ENCODE measurements around the gene PAXX. TPM values are rescaled to one million over a fixed set of nuclear protein-coding genes. Genes with fewer than 3 reads are reported as not detected.

PAXX gene
- total RNA-seq, 1 donor from 2014 or later: 72.6 TPM

DNA sequence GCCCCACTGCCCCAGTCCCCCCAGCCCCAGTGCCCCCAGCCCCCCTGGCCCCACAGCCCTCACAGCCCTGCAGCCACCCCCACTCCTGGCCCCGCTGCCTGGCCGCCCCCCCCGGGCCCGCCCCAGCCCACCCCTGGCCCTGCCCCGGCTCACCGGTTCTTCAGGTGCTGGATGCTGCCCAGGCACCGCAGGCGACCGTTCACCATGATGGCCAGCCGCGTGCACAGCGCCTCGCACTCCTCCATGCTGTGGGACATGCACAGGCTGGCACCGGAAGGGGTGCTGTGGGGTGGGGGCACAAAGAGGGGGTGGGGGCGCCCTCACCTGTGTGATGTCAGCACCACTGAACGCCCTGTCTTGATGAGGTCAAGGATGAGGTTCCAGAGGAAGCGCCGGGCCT lies 17.0 kb downstream of the PAXX start:
- Mint-ChIP-seq H3K27ac (no peak overlapping the region), H3K9me3 (no peaks in the 10 kb centered on the region), H3K4me1 (ENCODE audit: low read depth) (no peaks in the 10 kb centered on the region), H3K27me3 (ENCODE audit: low read depth) (no peaks in the 10 kb centered on the region), H3K4me3 (ENCODE audit: low read depth) (no peak overlapping the region), H3K36me3 (ENCODE audit: low read depth) (no peaks in the 10 kb centered on the region)
- intact Hi-C loops (cut with micrococcal nuclease): no loop called here
- no peak for DNase-seq (ENCODE audit: low spot score)

DNA sequence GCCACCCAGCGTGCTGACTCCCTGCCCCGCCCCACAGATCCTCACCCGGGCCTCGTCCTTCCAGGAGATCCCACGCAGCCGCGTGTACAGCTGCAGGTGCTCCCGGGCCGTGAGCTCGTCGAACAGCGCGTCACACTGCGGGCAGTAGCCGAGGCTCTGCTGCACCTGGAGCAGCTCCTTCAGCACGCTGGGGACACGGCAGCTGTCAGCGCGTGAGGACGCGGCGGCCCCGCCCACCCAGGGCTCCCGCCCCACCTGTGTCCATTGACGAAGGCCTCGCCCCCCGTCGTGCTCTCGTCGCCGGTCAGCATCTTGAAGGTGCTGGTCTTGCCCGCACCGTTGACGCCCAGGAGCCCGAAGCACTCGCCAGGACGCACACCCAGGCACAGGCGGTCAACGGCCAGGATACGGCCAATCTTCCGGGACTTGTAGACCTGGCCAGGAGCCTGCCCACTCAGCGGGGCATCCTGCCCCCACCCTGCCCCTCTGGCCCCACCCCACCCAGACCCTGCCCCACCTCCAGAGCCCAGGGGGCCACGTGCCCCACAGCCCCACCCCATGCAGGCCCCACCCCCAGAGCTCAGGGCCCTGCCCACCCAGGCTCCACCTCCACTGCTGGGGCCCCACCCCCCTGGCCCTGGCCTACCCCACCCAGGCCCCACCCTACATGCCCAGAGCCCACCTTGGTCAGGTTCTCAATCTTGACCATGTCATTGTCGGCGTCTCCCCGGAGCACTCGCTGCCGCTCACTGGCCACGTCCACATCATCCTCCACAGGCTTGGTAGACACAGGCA lies 17.9 kb downstream of the PAXX start:
- Mint-ChIP-seq H3K4me3 (ENCODE audit: low read depth) (no peak overlapping the region), H3K27me3 (ENCODE audit: low read depth) (no peaks in the 10 kb centered on the region), H3K36me3 (ENCODE audit: low read depth) (no peaks in the 10 kb centered on the region), H3K4me1 (ENCODE audit: low read depth) (no peaks in the 10 kb centered on the region), H3K27ac (no peak overlapping the region), H3K9me3 (no peaks in the 10 kb centered on the region)
- DNase-seq (ENCODE audit: low spot score): no peak
- intact Hi-C loops (cut with micrococcal nuclease): no loop called here

DNA sequence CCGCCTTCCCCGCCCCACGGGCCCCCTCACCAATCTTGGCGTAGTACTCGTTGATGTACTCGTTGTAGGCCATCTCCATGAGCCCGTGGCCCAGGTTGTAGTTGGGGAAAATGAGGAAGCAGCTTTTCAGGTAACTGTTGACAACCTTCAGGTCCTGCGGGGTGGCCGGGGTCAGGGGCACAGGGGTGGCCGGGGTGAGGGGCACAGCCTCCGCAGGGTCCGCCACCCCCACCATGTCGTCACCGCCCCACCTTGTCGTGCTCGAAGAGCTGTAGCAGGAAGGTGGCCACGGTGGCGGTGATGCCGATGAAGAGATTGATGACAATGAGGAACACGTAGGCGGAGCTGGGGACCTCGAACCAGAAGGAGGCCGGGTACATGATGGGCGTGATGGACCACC lies 18.9 kb downstream of the PAXX start:
- Mint-ChIP-seq H3K27ac (no peak overlapping the region), H3K36me3 (ENCODE audit: low read depth) (no peaks in the 10 kb centered on the region), H3K27me3 (ENCODE audit: low read depth) (no peaks in the 10 kb centered on the region), H3K4me3 (ENCODE audit: low read depth) (no peak overlapping the region), H3K9me3 (no peaks in the 10 kb centered on the region), H3K4me1 (ENCODE audit: low read depth) (no peaks in the 10 kb centered on the region)
- intact Hi-C loops (cut with micrococcal nuclease): no loop called here
- no peak for DNase-seq (ENCODE audit: low spot score)

DNA sequence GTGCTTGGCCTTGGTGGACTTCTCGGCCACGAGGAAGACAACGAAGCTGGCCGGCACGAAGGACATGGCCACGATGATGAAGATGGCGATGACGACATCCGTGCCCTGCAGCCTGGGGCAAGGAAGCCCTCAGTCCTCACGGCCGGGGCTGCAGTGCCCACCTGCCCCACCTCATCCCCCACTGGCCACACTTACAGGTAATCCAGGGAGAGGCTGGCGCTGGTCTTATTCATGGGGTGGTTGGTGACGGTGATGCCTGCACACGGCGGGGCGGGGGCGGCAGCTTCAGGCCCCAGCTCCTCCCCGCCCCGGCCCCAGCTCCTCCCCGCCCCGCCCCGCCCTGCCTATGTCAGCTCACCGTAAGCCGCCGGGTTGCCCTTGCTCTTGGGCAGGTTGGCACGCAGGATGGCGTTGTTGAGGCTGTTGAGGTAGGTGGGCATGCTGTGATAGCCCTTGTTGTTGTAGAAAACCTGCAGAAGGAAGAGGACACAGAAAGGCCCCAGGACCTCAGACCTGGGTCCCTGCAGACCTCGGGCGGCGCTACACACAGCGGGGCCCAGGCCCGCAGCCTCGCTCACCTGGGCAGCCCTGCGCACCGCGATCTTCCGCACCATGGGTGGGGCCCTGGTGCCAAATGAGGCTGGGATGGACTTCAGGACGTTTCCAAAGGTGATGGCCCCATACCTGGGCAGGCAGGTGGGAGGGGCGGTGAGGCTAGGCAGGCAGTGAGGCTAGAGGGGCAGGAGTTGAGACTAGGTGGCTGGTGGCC lies 19.9 kb downstream of the PAXX start:
- no peaks in the 10 kb centered on the region for H3K36me3 Mint-ChIP-seq (ENCODE audit: low read depth)
- H3K27ac Mint-ChIP-seq: no peak overlapping the region
- no peaks in the 10 kb centered on the region for H3K9me3 Mint-ChIP-seq
- no peak for DNase-seq (ENCODE audit: low spot score)
- intact Hi-C loops (cut with micrococcal nuclease): no loop called here
- H3K27me3 Mint-ChIP-seq (ENCODE audit: low read depth): no peaks in the 10 kb centered on the region
- H3K4me3 Mint-ChIP-seq (ENCODE audit: low read depth): no peak overlapping the region
- no peaks in the 10 kb centered on the region for H3K4me1 Mint-ChIP-seq (ENCODE audit: low read depth)

DNA sequence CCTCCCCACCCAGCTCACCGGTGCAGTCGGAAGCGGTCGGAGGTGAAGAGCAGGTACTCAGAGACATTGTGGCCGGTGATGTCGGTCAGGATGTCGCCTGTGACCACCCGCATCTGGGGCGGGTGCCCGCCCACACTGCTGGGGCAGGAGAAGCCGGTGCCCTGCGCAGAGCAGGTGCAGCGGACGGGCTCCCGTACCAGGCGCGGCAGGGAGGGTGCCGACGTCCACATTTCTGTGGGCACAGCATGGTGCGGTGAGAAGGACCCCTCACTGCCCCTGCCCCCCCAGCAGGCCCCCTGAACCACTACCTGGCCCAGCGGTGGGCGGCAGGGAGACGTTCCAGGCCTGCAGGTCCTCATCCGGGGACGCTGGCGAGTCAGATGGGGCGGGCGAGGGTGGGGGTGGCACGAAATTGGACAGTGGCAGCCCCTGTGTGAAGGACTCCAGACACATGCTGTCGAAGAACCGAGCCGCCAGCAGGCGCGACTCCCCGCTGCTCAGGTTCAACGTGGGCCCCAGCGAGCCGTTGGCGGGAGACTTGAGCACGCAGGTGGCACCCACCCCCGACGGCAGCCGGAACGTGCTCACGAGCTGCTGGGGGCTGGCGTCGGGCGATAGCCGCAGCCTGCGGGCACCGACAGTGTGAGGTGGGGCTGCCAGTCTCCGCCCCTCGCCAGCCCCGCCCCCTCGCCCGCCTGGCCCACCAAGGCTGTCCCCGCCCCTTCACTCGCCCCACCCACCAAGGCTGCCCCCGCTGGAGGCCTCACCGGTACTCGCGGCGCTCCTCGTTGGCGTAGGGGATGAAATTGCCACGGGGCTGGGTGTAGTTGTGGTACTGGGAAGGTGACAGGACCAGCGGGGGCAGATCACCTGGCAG lies 20.7 kb downstream of the PAXX start:
- no peaks in the 10 kb centered on the region for H3K4me1 Mint-ChIP-seq (ENCODE audit: low read depth)
- H3K4me3 Mint-ChIP-seq (ENCODE audit: low read depth): no peak overlapping the region
- H3K9me3 Mint-ChIP-seq: no peaks in the 10 kb centered on the region
- DNase-seq (ENCODE audit: low spot score): no peak
- no peaks in the 10 kb centered on the region for H3K27me3 Mint-ChIP-seq (ENCODE audit: low read depth)
- no peak overlapping the region for H3K27ac Mint-ChIP-seq
- intact Hi-C loops (cut with micrococcal nuclease): no loop called here
- H3K36me3 Mint-ChIP-seq (ENCODE audit: low read depth): no peaks in the 10 kb centered on the region

DNA sequence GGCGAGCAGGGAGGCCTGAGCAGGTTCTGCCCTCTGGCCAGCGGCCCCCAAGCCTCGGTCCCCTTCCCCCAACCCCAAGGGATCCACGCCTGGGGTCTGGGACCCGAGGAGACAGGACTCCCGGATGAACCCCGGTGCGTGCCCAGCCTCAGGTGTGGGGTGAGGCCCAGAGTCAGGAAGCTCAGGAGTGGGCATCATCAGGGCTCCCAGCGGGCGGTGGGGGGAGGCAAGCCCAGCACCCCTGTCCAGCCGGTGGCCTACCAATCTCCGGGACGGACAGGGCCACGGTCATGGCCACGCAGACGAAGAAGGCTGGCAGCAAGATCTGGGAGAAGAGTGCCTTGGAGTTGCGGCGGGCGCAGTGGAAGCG lies 21.3 kb downstream of the PAXX start:
- no peak overlapping the region for H3K27ac Mint-ChIP-seq

DNA sequence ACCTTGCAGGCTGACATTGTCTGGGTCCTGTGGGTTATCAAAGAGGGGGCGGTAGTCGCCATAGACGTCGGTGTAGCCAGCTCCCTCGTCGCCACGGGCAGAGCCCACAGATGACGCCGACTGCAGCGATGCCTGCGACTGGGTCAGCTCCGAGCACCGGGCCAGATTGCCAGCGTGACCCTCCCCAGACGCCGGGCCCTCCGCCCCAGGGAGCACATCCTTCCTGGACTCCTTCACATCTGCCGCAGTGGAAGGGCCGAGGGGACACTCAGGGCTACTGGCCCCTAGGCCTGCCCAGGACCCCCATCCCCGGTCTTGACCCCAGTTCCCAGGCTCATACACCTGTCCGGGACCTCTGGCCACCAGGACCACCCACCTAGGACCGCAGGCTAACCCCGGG lies 21.9 kb downstream of the PAXX start:
- no peaks in the 10 kb centered on the region for H3K36me3 Mint-ChIP-seq (ENCODE audit: low read depth)
- H3K4me3 Mint-ChIP-seq (ENCODE audit: low read depth): no peak overlapping the region
- intact Hi-C loops (cut with micrococcal nuclease): no loop called here
- no peak overlapping the region for H3K27ac Mint-ChIP-seq
- H3K4me1 Mint-ChIP-seq (ENCODE audit: low read depth): no peaks in the 10 kb centered on the region
- DNase-seq (ENCODE audit: low spot score): no peak
- no peaks in the 10 kb centered on the region for H3K27me3 Mint-ChIP-seq (ENCODE audit: low read depth)
- H3K9me3 Mint-ChIP-seq: no peaks in the 10 kb centered on the region

More for the DNA sequence above, 21.3 kb downstream of the PAXX start:
- DNase-seq (ENCODE audit: low spot score): no peak
- Mint-ChIP-seq H3K27me3 (ENCODE audit: low read depth) (no peaks in the 10 kb centered on the region), H3K4me1 (ENCODE audit: low read depth) (no peaks in the 10 kb centered on the region), H3K9me3 (no peaks in the 10 kb centered on the region), H3K4me3 (ENCODE audit: low read depth) (no peak overlapping the region), H3K36me3 (ENCODE audit: low read depth) (no peaks in the 10 kb centered on the region)
- intact Hi-C loops (cut with micrococcal nuclease): no loop called here

DNA sequence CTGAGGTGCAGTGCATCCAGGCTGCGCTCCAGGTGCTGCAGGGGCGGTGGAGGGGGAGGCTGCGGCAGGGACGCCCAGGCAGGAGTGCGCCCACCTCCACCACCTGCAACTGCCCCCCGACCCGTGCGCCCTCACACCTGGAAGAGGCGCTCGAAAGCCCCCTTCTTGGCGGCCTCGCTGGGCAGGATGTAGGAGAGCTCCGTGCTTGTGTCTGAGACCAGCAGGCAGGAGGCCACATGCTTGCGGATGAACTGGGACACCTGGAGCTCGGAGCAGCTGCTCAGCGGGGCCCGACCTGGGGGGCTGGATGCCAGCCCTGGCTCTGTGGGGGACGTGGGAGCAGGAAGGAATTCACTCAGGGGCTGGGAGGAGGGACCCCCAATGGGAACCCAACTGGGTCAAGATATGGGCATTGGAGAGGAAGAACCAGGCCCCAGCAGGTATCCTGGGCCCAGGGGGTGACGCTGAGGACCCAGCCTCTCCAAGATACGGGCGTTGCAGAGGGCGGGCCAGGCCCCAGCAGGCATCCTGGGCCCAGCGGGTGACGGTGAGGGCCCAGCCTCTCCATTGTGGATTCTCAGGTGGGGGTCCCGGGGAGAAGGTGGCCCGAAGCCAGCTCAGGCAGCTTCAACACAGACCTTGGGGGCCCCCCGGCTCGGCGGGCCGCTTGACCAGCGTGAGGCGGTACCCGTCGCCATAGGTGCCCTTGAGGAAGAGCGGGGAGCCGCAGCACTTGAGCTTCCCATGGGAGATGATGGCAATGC lies 22.7 kb downstream of the PAXX start:
- no peak overlapping the region for H3K27ac Mint-ChIP-seq
- H3K9me3 Mint-ChIP-seq: no peaks in the 10 kb centered on the region
- H3K4me3 Mint-ChIP-seq (ENCODE audit: low read depth): no peak overlapping the region
- no peak for DNase-seq (ENCODE audit: low spot score)
- no peaks in the 10 kb centered on the region for H3K4me1 Mint-ChIP-seq (ENCODE audit: low read depth)
- H3K36me3 Mint-ChIP-seq (ENCODE audit: low read depth): no peaks in the 10 kb centered on the region
- intact Hi-C loops (cut with micrococcal nuclease): no loop called here
- no peaks in the 10 kb centered on the region for H3K27me3 Mint-ChIP-seq (ENCODE audit: low read depth)

DNA sequence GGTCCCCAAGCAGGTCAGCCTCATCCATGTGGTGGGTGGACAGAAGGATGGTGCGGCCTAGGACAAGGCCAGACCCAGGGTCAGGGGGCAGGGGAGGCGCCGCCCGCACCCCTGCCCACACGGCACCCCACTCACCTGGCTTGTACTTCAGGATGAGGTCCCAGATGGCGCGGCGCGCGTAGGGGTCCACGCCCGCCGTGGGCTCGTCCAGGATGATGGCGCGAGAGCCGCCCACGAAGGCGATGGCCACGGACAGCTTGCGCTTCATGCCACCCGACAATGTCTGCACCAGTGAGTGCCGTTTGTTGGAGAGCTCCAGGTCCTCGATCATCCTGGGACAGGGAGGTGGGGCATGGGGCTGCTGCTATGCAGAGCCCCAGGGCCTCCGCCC lies 23.3 kb downstream of the PAXX start:
- intact Hi-C loops (cut with micrococcal nuclease): no loop called here
- Mint-ChIP-seq H3K9me3 (no peaks in the 10 kb centered on the region), H3K4me1 (ENCODE audit: low read depth) (no peaks in the 10 kb centered on the region), H3K4me3 (ENCODE audit: low read depth) (no peak overlapping the region), H3K27me3 (ENCODE audit: low read depth) (no peaks in the 10 kb centered on the region), H3K36me3 (ENCODE audit: low read depth) (no peaks in the 10 kb centered on the region), H3K27ac (no peak overlapping the region)
- no peak for DNase-seq (ENCODE audit: low spot score)

DNA sequence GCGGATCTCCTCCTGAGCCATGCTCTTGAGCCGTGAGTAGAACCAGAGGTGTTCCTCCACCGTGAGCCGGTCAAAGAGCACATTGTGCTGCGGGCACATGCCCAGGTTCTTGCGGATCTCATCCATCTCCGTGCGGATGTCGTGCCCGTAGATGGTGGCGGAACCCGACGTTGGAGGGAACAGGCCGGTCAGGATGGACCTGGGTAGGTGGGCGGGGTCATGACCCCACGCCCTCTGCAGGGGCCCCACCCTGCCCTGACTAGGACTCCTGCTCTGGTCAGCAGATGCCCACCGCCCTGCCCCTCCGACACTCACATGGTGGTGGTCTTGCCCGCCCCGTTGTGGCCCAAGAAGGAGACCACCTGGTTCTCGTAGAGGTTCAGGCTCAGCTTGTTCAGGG lies 23.8 kb downstream of the PAXX start:
- intact Hi-C loops (cut with micrococcal nuclease): no loop called here
- Mint-ChIP-seq H3K36me3 (ENCODE audit: low read depth) (no peaks in the 10 kb centered on the region), H3K4me1 (ENCODE audit: low read depth) (no peaks in the 10 kb centered on the region)

DNA sequence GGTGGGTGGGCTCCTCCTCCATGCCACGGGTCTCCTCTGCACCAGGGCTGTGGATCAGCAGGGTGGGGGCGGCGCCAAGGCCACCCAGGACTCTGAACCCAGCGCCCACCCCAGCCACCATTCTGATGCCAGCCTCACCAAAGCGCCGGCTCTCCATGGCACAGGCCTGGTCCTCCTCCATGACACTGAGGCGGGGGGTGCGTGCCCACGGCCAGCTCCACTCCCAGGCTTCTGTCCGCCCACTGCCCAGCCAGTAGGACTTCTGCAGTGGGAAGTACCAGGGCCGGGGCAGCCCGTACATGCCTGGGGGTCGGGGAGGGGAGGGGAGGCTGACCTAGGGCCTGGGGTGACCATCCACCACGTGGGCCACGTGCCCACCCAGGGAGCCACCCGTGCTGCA lies 24.2 kb downstream of the PAXX start:
- H3K4me3 Mint-ChIP-seq (ENCODE audit: low read depth): no peak overlapping the region
- H3K4me1 Mint-ChIP-seq (ENCODE audit: low read depth): no peaks in the 10 kb centered on the region
- DNase-seq (ENCODE audit: low spot score): no peak
- no peak overlapping the region for H3K27ac Mint-ChIP-seq
- intact Hi-C loops (cut with micrococcal nuclease): no loop called here
- H3K36me3 Mint-ChIP-seq (ENCODE audit: low read depth): no peaks in the 10 kb centered on the region
- H3K27me3 Mint-ChIP-seq (ENCODE audit: low read depth): no peaks in the 10 kb centered on the region
- no peaks in the 10 kb centered on the region for H3K9me3 Mint-ChIP-seq

More for the DNA sequence above, 23.8 kb downstream of the PAXX start:
- no peak overlapping the region for H3K27ac Mint-ChIP-seq
- no peaks in the 10 kb centered on the region for H3K27me3 Mint-ChIP-seq (ENCODE audit: low read depth)
- H3K9me3 Mint-ChIP-seq: no peaks in the 10 kb centered on the region
- H3K4me3 Mint-ChIP-seq (ENCODE audit: low read depth): no peak overlapping the region
- no peak for DNase-seq (ENCODE audit: low spot score)

DNA sequence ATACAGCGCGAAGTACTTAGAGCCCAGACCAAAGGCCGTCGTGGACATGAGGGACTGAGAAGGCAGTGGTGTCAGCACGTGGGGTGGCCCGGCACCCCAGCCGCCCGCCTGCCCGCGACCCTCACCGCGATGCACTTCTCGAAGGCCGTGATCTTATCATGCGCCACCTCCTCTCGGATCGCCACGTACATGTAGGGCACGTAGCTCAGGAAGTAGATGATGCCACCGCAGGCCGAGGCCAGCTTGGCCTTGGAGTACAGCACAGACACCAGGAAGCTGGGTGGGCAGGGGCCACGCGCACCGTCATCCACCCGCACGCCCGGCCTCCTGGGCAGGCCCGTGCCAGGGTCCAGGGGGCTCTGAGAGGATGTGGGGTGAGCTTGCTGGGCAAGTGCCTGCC lies 24.8 kb downstream of the PAXX start:
- H3K36me3 Mint-ChIP-seq (ENCODE audit: low read depth): no peaks in the 10 kb centered on the region

More for the DNA sequence above, 24.8 kb downstream of the PAXX start:
- DNase-seq (ENCODE audit: low spot score): no peak
- Mint-ChIP-seq H3K4me1 (ENCODE audit: low read depth) (no peaks in the 10 kb centered on the region), H3K27me3 (ENCODE audit: low read depth) (no peaks in the 10 kb centered on the region), H3K27ac (no peak overlapping the region), H3K9me3 (no peaks in the 10 kb centered on the region), H3K4me3 (ENCODE audit: low read depth) (no peak overlapping the region)
- intact Hi-C loops (cut with micrococcal nuclease): no loop called here
